AG08395 (cell line): ENCODE data around the gene NEURL3.
"Not testable (repeated sequence)": the region's sequence is repeated elsewhere in the genome, so short reads cannot be mapped to it uniquely, and the experiment has no call there.

Experiments used
- DNase-seq: peaks from one replicate; pipeline ENCODE4 v3.0.0; 2012; ENCODE audit warnings: mixed read lengths, low spot score

The NEURL3 gene

DNA sequence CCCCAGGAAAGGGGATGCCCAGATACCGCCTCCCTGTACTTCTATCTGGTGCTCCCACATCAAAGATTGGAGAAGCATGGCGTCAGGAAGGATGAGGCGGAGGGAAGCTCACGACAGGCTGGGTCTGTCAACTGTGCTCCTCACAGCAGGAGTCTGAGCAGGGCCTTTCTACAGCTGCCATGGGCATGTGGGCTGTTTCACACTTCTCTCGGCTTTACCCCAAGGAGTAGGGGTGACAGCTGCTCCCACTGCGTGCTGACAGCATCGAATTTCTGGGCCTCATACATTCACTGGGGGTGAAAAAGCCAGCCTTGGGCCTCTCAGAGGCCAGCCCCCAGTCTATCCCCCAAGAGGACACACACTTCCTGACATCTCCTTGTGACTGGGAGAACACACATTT lies 21.1 kb downstream of the NEURL3 start:
- DNase-seq = no peak

DNA sequence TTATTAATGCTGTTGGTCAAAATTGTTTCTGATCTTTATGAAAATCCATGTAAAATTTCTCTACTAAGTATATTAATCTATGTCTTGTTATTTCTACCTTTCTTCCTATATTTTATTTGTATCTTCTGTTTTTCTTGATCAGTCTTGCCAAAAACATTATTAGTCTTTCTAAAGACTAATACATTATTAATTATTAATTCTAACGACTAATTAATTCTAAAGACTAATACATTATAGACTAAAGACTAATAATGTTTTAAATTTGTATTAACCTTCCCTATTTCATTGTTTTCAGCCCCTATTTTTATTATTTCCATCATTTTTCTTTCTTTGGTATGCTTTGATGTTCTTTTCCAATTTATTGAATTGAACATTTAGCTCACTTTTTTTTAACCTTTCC lies 27.7 kb downstream of the NEURL3 start:
- DNase-seq = no peak

DNA sequence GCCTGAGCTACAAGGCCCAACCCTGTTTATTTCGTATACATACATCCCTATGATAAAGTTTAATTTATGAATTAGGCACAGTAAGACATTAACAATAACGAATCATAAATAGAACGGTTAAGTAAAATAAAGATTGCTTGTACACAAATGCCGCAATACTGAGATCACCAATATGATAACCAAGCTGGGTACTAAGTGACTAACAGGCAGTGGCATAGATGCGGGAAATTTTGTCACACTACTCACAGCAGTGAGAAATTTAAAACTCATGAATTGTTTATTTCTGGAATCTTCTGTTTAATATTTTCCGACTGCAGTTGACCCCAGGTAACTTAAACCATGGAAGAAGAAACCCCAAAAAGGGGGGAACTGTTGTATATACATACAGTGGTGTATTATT lies 33.4 kb downstream of the NEURL3 start:
- no peak for DNase-seq

DNA sequence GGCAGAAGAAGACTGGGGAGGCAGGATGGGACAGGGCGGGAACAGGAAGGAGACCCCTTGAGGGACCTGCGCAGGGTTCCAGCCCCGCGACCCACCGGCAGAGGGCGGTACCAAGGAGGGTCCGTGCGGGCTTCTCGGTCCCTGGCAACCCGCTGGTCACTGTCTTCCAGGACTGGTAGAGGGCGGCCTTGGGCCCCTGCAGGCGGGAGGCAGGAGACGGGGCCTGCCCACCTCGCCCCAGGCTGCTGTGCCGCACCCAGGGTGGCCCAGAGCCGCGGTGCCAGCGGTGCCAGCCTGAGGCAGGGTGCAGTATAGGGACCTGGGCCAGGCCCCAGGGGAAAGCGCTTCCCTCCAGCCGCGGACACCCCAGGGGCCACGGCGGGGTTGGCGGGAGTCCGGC lies 34.5 kb downstream of the NEURL3 start:
- peak; percentile 12 for DNase-seq

DNA sequence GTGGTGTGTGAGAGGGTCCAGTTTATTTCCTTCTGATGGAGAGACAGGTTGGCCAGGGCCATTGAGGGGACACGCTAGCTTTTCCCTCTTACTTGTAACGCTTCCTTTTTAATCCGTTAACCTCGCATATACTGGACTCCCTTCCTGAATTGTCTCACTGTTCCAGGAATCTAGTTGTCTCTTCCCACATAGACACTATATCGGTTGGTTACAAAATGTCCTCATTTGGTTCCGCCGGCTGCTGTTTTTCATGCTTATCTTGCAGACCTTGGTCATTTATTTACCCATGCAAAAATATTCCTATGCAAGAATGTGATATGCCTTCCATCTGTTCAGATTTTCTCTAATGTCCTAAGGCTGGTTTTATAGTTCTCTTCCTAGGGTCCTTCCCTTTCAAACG lies 35.0 kb downstream of the NEURL3 start:
- DNase-seq = no peak

DNA sequence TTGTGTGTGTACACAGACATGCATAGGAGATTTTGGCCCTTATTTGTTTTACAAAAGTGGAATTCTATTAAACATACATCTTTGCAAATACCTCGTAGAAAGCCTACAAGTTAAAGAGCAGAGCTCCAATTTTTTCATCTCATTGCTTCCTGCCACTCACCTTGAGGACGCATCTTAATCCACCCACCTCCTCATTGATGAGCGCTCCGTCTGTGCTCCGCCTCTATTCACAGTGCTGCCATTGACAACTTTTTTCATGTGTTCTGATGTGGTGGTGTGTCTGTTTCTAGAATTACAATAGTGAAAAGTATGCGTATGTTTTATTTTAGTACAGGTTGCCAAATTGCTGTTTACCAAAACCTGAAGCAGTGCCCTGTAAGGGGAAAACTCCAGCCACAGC lies 36.3 kb downstream of the NEURL3 start:
- DNase-seq = no peak

DNA sequence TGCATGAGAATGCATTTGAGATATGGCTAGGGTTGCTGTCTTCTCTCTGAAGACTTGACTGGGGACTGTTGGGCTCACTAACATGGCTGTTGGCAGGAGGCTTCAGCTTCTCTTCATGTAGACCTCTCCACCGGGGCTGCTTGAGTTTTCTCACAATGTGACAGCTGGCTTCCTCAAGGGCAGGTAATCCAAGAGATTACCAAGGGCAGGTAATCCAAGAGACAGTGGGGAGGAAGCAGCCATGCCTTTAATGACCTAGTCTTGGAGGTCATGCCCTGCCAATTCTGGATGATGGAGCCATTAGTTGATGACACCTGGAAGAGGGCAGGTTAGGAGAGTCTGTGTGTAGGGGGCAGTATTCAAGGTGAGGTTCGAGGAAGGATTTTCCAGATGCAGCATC lies 40.5 kb downstream of the NEURL3 start:
- DNase-seq = no peak

DNA sequence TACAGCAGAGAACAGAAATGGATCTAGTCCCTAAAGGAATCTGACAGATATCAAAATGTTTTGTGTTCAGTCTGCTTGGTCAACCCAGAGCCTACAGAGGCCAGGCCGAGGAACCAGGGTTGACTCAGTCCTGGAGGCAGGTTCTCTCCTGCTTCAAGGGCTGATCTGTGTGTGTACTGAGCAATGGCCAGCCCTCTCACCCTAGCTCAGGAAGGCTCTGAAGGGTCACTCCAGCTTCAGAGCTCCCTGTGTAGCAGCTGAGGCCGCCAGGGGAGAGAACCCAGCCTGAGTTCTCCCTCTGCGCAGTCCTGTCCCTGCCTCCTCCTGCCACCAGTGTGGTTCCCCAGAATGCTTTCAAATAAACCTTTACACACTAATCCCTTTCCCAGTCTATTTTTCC lies 41.1 kb downstream of the NEURL3 start:
- DNase-seq = no peak

DNA sequence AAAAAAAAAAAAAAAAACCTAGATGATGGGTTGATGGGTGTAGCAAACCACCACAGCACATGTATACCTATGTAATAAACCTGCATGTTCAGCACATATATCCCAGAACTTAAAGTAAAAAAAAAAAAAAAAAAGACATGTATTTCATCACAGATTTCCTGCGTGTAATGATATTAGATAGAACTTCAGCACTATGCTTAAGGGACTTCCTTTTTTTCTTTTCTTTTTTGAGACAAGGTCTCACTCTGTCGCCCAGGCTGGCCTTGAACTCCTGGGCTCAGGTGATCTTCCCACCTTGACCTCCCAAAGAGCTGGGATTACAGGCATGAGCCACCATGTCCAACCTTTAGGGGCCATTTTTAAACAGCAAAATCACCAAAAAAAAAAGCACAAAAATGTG lies 42.0 kb downstream of the NEURL3 start:
- DNase-seq = no peak

DNA sequence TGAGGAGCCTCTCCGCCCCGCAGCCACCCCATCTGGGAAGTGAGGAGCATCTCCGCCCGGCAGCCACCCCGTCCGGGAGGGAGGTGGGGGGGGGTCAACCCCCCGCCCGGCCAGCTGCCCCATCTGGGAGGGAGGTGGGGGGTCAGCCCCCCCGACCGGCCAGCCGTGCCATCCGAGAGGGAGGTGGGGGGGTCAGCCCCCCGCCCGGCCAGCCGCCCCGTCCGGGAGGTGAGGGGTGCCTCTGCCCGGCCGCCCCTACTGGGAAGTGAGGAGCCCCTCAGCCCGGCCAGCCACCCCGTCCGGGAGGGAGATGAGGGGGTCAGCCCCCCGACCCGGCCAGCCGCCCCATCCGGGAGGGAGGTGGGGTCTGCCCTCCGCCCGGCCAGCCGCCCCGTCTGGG lies 43.5 kb downstream of the NEURL3 start:
- DNase-seq = not testable (repeated sequence)

DNA sequence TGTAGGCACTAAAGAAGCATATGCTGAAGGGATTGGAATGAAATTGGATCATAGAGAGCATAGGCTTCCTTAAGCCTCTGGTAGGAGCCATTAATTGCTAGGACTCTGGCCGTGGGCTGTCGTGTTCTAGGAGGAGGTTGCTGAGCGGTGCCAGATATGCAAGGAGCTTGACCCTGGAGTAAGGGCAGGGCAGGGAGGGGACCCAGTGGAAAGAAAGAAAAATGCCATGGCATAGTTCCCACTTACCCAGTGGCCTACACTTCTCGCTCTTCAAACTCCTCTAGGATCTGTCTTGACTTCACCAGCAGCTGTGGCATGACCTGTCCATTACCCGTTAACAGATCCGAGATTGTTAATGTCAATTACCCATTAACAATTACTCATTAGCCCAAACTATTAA lies 53.1 kb downstream of the NEURL3 start:
- DNase-seq = no peak

DNA sequence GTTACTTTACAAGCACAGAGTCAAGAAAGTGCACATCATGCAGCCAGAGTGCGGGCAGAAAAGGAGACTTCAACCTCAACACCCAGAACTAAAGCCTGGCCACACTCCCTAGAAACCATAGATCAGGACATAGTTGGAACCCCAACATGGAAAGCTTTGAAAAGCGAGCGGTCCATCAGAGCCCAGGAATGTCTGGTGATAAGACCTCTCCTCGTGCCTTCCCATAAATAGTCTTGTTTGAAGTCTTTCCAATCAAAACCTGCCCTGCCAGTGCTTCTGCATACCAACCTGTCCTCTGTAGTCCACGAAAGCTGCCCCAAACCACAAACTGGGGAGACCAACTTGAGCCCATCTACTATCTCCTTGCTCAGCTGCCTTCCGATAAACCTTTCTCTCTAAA lies 55.5 kb downstream of the NEURL3 start:
- no peak for DNase-seq

DNA sequence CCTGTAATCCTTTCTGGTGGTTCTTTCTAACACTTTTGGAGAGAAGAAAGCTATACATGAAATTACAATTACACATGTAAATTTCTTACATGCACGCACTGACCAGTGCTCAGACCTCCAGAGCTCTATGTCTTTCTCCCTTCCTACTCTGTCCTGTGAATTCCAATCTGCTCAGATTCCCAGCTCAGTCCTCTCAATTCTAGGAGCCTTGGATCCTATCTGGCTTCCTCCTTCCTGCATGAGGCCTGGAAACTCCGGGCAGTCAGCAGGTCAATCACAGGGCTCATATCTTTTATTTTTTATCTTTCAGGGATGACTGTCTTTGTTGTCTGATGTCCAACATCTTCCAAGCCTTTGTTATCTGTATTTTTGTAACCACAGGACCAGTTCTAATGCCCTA lies 56.0 kb downstream of the NEURL3 start:
- no peak for DNase-seq

DNA sequence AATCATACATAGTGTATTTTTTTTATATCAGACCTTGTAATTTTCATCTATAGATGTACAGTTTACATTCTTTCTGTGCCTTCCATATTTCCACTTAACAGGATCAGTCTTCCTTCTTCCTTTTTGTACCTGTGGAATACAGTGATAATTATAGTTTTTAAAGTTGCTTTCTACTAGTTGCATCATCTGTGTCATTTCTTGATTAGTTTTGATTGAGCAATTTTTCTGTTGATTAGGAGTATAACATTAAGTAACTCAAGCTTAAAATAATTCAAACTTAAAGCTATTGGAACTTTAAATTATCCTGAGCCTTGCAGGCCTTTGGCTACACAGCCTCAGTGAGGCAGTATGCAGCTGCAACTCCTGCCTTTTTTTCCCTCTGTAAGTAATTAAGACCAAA lies 57.4 kb downstream of the NEURL3 start:
- no peak for DNase-seq
